BLaER1 treated with 17β-estradiol and CSF1 and Interleukin-3, amounts not matched to agents 10 nM and 100 nM (cell line): ENCODE results near the gene KCNAB2.

Experiments used
- H3K27ac ChIP-seq, 11 experiments: shearing (Covaris generic); formaldehyde crosslinking; 2 replicates each; pipeline ENCODE4 v1.8.1; 2022
- H3K27me3 ChIP-seq, 11 experiments: shearing (Covaris generic); formaldehyde crosslinking; 2 replicates each; pipeline ENCODE4 v1.8.1; 2022
- H3K36me3 ChIP-seq, 11 experiments: shearing (Covaris generic); formaldehyde crosslinking; 2 replicates each; pipeline ENCODE4 v1.8.1; 2022
- H3K4me1 ChIP-seq, 10 experiments: shearing (Covaris generic); formaldehyde crosslinking; 2 replicates each; pipeline ENCODE4 v1.8.1; 2022
- H3K4me2 ChIP-seq, 11 experiments: shearing (Covaris generic); formaldehyde crosslinking; 2 replicates each; pipeline ENCODE4 v1.8.1; 2022
- H3K4me3 ChIP-seq, 10 experiments: shearing (Covaris generic); formaldehyde crosslinking; 2 replicates each; pipeline ENCODE4 v1.8.1; 2022
- H3K9ac ChIP-seq, 11 experiments: shearing (Covaris generic); formaldehyde crosslinking; 2 replicates each; pipeline ENCODE4 v1.8.1; 2022
- H3K9me3 ChIP-seq, 11 experiments: shearing (Covaris generic); formaldehyde crosslinking; replicated peaks in 1 of 11; 2 replicates each; pipeline ENCODE4 v1.8.1; 2022
- H4K20me1 ChIP-seq, 11 experiments: shearing (Covaris generic); formaldehyde crosslinking; 2 replicates each; pipeline ENCODE4 v1.8.1; 2022
- Cebpa-rat ChIP-seq, 11 experiments: shearing (Covaris generic); IDR thresholded peaks; 2 replicates each; pipeline ENCODE4 v1.8.1; 2022

Gene KCNAB2

GRCh38 chr1:6085666-6086065, 40.0 kb downstream of the KCNAB2 start:
- H3K27ac ChIP-seq: no peak overlapping the region
- no peak overlapping the region for H3K9ac ChIP-seq
- TF ChIP-seq Cebpa-rat (IDR thresholded peaks at IDR 0.05): no peak
- no peak overlapping the region for H3K4me3 ChIP-seq
- H3K36me3 ChIP-seq: peaks cover 76 to 98% (median 93%) of the 10 kb centered on the region in 11 experiments
- H3K4me1 ChIP-seq: peaks cover 0 to 27% (median 15%) of the 10 kb centered on the region in 10 experiments; a peak in 14 of 20 replicates
- no peaks in the 10 kb centered on the region for H3K9me3 ChIP-seq
- peaks cover 27 to 97% (median 83%) of the 10 kb centered on the region in 11 experiments; a peak in 21 of 22 replicates for H4K20me1 ChIP-seq
- H3K4me2 ChIP-seq: no peak overlapping the region
- H3K27me3 ChIP-seq: no peaks in the 10 kb centered on the region

GRCh38 chr1:6086358-6086757, 40.7 kb downstream of the KCNAB2 start:
- H3K4me2 ChIP-seq: no peak overlapping the region
- no peak for TF ChIP-seq Cebpa-rat (IDR thresholded peaks at IDR 0.05)
- H3K36me3 ChIP-seq: peaks cover 69 to 98% (median 93%) of the 10 kb centered on the region in 11 experiments
- no peak overlapping the region for H3K9ac ChIP-seq
- H4K20me1 ChIP-seq: peaks cover 20 to 95% (median 82%) of the 10 kb centered on the region in 11 experiments; a peak in 21 of 22 replicates
- no peak overlapping the region for H3K27ac ChIP-seq
- H3K9me3 ChIP-seq: no peaks in the 10 kb centered on the region
- peaks cover 0 to 26% (median 14%) of the 10 kb centered on the region in 10 experiments; a peak in 14 of 20 replicates for H3K4me1 ChIP-seq
- H3K4me3 ChIP-seq: no peak overlapping the region
- H3K27me3 ChIP-seq: no peaks in the 10 kb centered on the region

DNA sequence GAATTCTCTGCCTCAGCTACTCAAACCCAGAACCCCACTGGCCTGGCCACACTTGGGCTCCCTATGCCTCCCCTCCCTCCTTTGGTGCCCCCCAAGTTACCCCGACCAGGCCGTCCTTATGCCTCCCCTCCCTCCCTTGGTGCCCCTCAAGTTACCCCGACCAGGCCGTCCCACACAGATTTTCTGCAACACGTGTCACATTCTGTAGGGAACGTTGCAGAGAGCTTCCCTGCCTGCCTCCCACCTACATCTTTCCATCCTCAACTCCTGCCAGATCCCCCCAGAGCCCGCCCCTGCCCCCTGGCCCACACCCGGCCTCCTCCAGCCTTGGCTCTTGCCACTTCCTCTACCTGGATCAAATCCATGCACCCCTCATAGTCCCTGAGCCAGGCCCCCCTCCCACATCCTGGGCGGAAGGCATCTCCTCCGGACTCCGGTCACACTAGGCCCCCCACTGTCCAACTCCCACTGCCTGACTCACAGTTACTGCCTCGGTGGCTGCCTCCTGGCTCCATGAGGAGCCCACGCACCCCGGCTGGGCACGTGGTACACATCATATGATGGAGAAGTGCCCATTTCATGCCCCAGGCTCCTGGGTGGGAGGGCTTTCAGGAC, 41.2 kb downstream of the KCNAB2 start:
- no peaks in the 10 kb centered on the region for H3K27me3 ChIP-seq
- no peak overlapping the region for H3K4me3 ChIP-seq
- H3K4me1 ChIP-seq: peaks cover 0 to 28% (median 16%) of the 10 kb centered on the region in 10 experiments; a peak in 14 of 20 replicates
- H4K20me1 ChIP-seq: peaks cover 20 to 95% (median 82%) of the 10 kb centered on the region in 11 experiments; a peak in 21 of 22 replicates
- H3K27ac ChIP-seq: no peak overlapping the region
- peaks cover 64 to 98% (median 93%) of the 10 kb centered on the region in 11 experiments for H3K36me3 ChIP-seq
- H3K4me2 ChIP-seq: no peak overlapping the region; a peak in 2 of 22 replicates
- H3K9me3 ChIP-seq: no peaks in the 10 kb centered on the region
- no peak for TF ChIP-seq Cebpa-rat (IDR thresholded peaks at IDR 0.05)
- no peak overlapping the region for H3K9ac ChIP-seq

GRCh38 chr1:6087377-6087772, 41.7 kb downstream of the KCNAB2 start:
- TF ChIP-seq Cebpa-rat (IDR thresholded peaks at IDR 0.05): no peak
- Histone ChIP-seq H3K4me3 (no peak overlapping the region), H3K9me3 (no peaks in the 10 kb centered on the region), H3K27me3 (no peaks in the 10 kb centered on the region), H4K20me1 (peaks cover 20 to 95% (median 82%) of the 10 kb centered on the region in 11 experiments; a peak in 21 of 22 replicates), H3K27ac (no peak overlapping the region), H3K9ac (no peak overlapping the region), H3K4me2 (no peak overlapping the region; a peak in 2 of 22 replicates), H3K4me1 (peaks cover 0 to 33% (median 20%) of the 10 kb centered on the region in 10 experiments; a peak in 14 of 20 replicates), H3K36me3 (peaks cover 59 to 98% (median 93%) of the 10 kb centered on the region in 11 experiments)

DNA sequence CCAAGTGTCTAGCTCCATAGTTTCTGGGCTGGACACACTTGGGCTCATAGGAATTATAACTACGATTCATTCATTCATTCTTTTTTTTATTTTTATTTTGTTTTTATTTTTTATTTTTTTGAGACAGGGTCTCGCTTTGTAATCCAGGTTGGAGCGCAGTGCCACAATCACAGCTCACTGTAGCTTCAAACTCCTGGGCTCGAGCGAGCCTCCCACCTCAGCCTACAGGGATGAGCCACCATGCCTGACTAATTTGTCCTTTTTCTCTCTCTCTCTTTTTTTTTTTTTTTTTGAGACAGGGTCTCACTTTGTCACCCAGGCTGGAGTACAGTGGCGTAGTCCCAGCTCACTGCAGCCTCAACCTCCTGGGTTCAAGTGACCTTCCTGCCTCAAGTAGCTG, 42.3 kb downstream of the KCNAB2 start:
- H3K4me2 ChIP-seq: no peak overlapping the region
- no peak overlapping the region for H3K27ac ChIP-seq
- H3K9me3 ChIP-seq: no peaks in the 10 kb centered on the region
- no peak overlapping the region for H3K9ac ChIP-seq
- peaks cover 53 to 98% (median 93%) of the 10 kb centered on the region in 11 experiments; a peak in 21 of 22 replicates for H3K36me3 ChIP-seq
- no peaks in the 10 kb centered on the region for H3K27me3 ChIP-seq
- peaks cover 17 to 95% (median 82%) of the 10 kb centered on the region in 11 experiments; a peak in 20 of 22 replicates for H4K20me1 ChIP-seq
- H3K4me3 ChIP-seq: no peak overlapping the region
- peaks cover 0 to 34% (median 24%) of the 10 kb centered on the region in 10 experiments; a peak in 14 of 20 replicates for H3K4me1 ChIP-seq
- TF ChIP-seq Cebpa-rat (IDR thresholded peaks at IDR 0.05): no peak

- H3K9ac ChIP-seq: no peak overlapping the region
- H3K4me1 ChIP-seq: peaks cover 0 to 40% (median 27%) of the 10 kb centered on the region in 10 experiments; a peak in 14 of 20 replicates
- no peak for TF ChIP-seq Cebpa-rat (IDR thresholded peaks at IDR 0.05)
- no peaks in the 10 kb centered on the region for H3K9me3 ChIP-seq
- H3K4me3 ChIP-seq: no peak overlapping the region
- no peak overlapping the region for H3K4me2 ChIP-seq
- no peaks in the 10 kb centered on the region for H3K27me3 ChIP-seq
- peaks cover 49 to 98% (median 93%) of the 10 kb centered on the region in 11 experiments; a peak in 21 of 22 replicates for H3K36me3 ChIP-seq
- H4K20me1 ChIP-seq: peaks cover 15 to 95% (median 82%) of the 10 kb centered on the region in 11 experiments; a peak in 20 of 22 replicates
- H3K27ac ChIP-seq: no peak overlapping the region
Measured at GRCh38 chr1:6088956-6089355, 43.3 kb downstream of the KCNAB2 start.

GRCh38 chr1:6090288-6090687, 44.6 kb downstream of the KCNAB2 start:
- TF ChIP-seq Cebpa-rat (IDR thresholded peaks at IDR 0.05): no peak
- Histone ChIP-seq H3K4me2 (peak overlapping the region in 3 of 11 experiments; percentile 1 to 38 (median 22); a peak in 4 of 22 replicates), H3K36me3 (peaks cover 49 to 98% (median 93%) of the 10 kb centered on the region in 11 experiments), H3K27ac (no peak overlapping the region), H4K20me1 (peaks cover 15 to 95% (median 84%) of the 10 kb centered on the region in 11 experiments; a peak in 20 of 22 replicates), H3K4me3 (no peak overlapping the region; a peak in 1 of 20 replicates), H3K4me1 (peaks cover 0 to 40% (median 27%) of the 10 kb centered on the region in 10 experiments; a peak in 14 of 20 replicates), H3K9ac (no peak overlapping the region), H3K9me3 (no peaks in the 10 kb centered on the region), H3K27me3 (no peaks in the 10 kb centered on the region)

DNA sequence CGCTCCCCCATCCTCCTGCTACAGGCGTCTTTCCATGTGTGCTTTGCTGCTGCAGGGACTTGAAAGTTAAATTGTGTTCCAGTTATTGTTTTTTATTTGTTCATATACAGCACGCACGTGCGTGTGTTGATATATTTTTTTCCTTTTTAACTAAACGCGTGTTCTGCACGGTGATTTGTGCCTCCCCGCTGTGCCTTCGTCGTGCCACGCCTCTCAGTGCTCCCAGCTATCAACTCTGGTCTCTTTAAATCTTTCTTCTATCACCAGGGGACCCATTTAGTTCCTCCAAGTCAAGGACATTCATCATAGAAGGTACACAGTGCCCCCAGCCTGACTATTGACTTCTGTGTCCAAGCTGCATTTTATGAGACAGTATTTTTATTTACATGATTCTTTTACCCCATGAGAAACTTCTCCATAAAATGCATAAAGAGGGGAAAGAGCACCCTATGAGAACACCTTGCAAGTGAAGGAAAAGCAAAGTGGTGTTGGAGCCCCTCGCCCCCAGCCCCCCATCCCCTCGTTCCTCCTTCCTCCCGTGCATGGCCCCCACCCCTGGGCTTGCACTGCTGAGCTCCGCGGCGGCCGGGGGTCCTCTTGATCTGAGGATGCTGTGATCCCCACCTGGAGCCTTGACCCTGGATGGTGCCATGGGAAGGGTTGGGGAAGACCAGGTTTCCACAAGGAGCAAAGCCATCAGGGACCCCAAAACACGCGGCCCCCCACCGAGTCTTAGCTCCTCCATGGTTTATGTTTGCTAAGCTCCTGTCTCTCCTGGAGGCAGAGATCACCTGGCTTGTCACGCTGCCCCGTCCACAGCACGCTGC, 45.5 kb downstream of the KCNAB2 start:
- Histone ChIP-seq H3K27ac (no peak overlapping the region), H4K20me1 (peaks cover 15 to 95% (median 78%) of the 10 kb centered on the region in 11 experiments; a peak in 20 of 22 replicates), H3K4me1 (peaks cover 0 to 40% (median 27%) of the 10 kb centered on the region in 10 experiments; a peak in 15 of 20 replicates), H3K4me2 (peak overlapping the region in 7 of 11 experiments; percentile 35 to 74 (median 65); a peak in 12 of 22 replicates), H3K27me3 (no peaks in the 10 kb centered on the region), H3K9ac (peak overlapping the region in 2 of 11 experiments; percentile 4 to 9; a peak in 2 of 22 replicates), H3K9me3 (no peaks in the 10 kb centered on the region), H3K36me3 (peaks cover 46 to 97% (median 88%) of the 10 kb centered on the region in 11 experiments), H3K4me3 (no peak overlapping the region)
- TF ChIP-seq Cebpa-rat (IDR thresholded peaks at IDR 0.05): no peak
